Activated CD8-positive, alpha-beta memory T cell treated with anti-CD3 and anti-CD28 coated beads for 24 hours (primary cell): ENCODE results near the gene ZDHHC17.
"Not testable (repeated sequence)": the region's sequence is repeated elsewhere in the genome, so short reads cannot be mapped to it uniquely, and the experiment has no call there.

Experiments used
- DNase-seq: peaks from one replicate; pipeline ENCODE4 v3.0.0-alpha.2; 2020

Gene ZDHHC17

DNA sequence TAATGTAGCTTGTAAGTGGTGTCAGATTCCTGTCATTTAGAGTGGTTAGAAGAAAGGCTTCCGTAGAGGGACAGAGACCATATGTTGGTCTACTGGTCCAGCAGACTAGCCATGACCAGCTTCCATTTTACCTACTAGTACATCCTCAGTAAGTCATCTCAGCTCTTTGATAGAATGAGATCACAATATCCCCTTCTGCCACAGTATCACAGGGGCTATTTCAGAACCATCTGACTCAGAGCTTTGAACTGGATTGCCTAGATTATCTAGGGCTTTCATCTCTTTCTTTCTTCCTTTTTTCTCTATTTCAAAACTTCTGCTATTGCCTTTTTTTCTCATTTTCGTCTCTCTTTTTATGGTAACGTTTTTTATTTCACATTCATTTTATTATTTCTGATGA lies 4.7 kb downstream of the ZDHHC17 start:
- DNase-seq: no peak

DNA sequence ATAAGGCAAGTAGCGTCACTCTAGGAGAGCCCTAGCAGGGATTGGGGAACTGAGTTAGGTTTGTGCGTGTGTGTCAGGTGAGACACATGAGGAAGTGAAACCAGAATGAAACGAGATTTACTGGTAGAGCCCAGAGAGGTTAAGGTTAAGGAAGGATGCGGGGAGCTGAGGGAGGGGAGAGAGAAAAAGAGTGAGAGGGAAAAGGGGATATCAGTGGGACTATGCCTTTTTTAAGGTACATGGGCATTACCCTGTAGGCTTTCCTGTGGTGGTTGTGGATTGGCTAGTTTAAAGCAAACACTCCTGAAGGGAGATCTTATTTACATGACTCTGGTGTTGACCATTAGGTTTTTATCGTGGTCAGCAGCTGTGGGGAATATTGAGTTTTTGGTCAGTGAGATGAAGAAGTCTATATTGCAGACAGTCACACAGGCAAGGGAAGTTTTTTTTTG lies 13.9 kb downstream of the ZDHHC17 start:
- DNase-seq: no peak

DNA sequence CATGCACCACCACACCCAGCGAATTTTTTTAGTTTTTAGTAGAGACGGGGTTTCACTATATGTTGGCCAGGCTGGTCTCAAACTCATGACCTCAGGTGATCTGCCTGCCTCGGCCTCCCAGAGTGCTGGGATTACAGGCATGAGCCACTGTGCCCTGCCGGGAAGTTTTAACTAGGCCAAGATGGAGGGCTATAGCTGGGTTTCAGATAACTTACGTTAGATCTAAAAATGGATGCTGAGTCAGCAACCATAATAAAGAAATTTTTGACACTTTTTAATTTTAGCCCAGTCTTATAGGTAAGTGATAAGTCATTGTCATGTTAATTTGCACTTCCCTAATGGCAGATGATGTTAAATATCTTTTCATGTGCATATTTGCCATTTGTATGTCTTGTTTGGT lies 14.4 kb downstream of the ZDHHC17 start:
- DNase-seq: no peak

DNA sequence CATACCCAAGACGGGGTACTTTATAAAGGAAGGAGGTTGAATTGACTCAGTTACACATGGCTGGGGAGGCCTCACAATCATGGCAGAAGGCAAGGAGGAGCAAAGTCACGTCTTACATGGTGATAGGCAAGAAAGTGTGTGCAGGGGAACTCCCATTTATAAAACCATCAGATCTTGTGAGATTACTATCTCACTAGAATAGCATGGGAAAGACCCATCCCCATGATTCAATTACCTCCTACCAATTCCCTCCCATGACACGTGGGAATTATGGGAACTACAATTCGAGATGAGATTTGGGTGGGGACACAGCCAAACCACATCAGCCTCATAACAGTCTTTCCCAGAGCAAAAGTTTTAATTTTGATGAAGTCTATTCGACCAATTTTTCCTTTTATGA lies 15.4 kb downstream of the ZDHHC17 start:
- DNase-seq: not testable (repeated sequence)

DNA sequence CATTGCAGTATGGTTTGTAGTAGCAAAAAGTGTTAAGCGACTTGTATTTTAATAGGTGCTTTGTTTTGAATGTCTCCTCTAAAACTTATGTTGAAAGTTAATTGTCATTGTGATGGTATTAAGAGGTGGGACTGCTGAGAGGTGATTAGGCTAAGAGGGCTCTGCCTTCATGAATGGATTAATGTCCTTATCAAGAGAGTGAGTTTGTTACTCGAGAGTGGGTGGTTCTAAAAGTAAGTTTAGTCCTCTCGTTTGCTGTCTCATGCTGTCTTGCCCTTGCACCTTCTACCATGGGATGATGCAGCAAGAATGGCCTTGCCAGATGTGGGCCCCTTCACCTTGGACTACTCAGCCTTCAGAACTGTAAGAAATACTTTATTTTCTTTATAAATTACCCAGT lies 17.4 kb downstream of the ZDHHC17 start:
- no peak for DNase-seq

DNA sequence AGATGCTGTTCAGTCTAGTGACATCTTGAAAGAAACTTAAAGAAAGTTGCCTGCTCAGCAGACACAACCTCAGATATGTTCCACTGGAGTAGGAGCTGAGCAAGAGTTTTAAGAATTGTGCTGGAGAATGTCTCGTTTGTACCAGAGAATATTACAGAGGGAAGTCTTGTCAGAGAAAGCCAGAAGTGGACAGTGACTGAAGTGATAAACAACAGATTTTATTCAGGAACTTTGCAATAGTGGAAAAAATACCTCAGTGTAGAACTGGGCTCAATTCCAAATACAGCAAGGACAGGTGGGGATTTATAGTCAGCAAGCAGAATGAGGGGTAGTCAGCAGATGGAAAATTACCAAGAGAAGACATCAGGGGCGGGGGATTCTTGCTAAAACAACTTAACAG lies 18.6 kb downstream of the ZDHHC17 start:
- DNase-seq: no peak

DNA sequence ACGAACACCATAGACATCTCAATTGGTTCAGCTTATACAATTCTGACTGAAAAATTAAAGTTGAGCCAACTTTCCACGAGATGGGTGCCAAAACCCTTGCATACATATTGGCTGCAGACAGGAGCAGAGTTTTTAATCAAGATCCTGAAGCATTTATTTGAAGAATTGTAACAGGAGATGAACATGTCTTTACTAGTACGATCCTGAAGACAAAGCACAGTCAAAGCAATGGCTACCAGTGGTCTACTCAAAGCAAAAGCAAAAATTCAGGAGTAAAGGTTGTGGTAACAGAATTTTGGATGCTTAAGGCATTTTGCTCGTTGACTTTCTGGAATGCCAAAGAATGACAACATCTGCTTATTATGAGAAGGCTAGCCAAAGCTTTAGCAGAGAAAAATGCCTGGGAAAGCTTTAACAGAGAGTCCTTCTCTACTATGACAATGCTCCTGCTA lies 20.7 kb downstream of the ZDHHC17 start:
- no peak for DNase-seq

DNA sequence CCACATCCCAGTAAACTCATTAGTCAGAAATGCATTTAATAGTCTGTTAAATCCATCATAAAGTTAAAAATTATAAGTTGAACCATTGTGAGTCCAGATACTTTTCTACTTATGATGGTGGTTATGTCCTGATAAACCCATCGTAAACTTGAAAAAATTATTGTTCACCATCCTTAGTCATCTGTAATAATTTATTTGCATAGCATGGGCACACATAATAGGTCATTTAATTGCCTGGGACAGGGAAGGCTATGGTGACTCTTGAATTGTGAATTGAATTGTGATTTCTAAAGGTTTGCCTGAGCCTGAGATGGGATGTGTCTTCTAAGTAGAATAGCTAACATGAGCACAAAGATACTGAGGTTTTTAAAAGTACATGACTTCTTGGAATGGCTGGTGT lies 21.5 kb downstream of the ZDHHC17 start:
- no peak for DNase-seq

DNA sequence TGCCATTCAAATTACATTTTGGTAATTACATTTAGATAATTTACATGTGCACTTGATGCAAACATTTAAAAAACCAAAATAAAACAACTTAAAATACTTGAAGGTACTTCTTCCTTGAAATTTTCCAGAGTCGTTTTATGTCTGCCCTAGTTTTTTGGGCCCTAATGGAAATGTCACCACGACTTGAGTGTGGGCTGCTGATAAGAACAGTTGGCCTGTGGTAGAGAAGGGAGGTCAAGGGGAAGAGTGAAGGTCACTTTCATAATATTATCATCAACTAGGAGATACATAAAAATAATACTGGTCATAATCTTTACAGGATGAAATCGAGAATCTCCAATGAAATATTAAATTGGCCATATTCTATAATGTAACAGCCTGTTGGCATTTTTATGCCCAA lies 23.1 kb downstream of the ZDHHC17 start:
- no peak for DNase-seq

DNA sequence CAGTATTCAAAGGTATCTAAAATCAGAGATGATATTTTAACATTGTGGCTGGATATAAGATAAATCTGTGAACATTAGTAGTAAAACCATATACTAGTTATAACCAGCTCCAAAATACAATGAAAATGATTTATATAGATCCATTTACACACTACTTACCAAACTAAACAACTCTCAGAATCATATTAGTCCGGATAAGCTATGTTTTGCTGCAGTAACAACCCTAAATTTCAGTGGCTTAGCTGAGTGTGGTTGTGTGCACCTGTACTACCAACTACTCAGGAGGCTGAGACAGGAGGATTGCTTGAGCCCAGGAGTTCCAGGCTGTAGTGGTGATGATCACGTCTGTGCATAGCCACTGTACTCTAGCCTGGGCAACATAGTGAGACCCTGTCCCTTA lies 23.8 kb downstream of the ZDHHC17 start:
- DNase-seq: no peak

DNA sequence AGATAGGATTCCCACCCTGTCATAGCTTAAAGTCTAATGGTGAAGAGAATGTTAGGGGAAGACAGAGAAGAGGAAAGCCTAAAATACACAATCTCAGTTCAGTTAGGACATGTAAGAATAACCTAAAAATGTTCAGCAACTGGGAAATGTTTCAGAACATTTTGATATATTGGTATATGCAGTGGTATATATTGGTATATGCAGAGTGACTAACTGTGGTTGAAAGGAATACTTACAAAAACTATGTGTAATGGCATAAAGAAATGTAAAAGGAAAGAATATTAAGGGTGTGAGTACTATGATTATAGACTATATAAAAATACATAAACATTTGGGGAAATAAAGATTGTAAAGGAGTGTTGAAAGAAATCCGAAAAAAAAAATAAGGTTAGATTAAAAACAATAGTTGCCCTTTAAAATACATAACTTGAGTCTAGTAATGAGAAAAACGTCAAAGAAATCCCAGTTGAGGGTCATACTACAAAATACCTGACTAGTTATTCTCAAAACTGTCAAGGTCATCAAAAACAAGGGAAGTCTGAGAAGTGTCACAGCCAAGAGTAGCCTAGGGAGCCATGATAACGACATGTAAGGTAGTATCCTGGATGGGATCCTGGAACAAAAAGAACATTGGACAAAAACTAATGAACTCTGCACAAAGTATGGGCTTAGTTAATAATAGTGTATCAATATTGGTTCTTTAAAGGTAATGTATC lies 25.6 kb downstream of the ZDHHC17 start:
- no peak for DNase-seq

DNA sequence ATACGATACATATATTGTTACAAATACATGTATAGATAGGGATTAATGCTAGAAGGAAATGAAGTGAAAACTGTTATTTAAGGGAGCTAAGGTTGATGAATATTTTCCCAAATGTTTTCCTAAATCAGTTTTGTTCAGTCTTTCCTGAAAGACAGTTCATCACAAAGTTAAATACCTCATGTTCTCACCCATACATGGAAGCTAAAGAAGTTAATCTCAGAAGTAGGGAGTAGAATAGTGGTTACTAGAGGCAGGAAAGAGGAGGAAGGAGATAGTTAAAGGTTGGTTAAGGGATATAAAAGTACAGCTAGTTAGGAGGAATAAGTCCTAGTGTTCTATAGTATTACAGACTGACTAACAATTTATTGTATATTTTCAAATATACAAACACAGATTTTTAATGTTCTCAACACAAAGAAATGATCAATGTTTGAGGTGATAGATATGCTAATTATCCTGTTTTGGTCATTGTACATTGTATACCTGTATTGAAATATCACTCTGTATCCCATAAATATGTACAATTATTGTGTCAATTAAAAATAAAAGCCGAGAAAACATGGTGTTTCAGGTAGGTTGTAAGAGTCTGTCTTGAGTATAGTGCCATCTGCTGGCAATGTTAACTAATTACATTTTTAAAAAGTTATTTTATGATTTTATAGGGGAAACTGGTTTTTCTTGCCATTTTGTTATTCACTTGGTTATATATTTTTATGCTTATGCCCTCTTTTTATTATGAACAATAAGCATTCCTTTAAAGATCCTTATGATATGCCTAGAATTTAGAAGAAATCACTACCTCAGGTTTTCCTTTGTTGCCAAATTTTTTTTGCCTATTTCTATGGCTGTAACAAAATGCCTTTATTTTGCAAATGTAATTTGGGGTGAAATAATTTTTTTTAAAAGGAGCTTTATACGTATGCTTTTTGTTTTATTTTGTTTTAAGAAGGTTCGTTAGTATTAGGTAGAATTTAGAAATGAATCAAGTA lies 26.9 kb downstream of the ZDHHC17 start:
- DNase-seq: no peak

DNA sequence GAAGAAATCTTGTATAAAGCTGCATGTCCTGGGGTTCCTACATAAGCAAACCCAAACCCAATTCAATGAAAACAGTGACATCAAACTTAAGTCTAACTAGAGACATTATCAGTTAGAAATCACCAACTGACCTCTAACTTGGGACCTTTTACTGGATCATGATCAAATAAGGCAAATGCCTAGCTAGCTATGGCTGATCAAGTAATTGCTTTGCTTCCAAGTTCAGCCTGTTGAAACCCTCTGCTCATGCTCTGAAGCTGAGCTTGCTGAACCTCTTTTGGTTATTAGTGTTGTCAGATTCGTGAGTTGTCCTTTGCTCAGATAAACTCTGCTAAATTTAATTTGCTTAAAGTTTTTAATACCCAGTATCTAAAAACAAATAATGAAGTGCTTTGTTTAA lies 28.9 kb downstream of the ZDHHC17 start:
- no peak for DNase-seq

DNA sequence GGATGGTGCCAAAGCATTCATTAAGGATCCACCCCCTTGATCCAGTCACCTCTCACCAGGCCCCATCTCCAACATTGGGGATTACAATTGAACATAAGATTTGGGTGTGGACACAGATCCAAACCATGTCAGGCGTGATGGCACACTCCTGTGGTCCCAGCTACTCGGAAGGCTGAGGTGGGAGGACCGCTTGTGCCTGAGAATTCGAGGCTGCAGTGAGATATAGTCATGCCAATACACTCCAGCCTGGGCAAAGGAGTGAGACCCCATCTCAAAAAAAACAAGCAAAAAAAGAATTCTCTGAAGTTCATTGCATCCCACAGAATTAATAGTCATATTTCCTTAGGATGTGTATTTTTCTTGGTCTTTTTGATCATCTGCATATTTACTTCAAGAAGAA lies 34.9 kb downstream of the ZDHHC17 start:
- no peak for DNase-seq

DNA sequence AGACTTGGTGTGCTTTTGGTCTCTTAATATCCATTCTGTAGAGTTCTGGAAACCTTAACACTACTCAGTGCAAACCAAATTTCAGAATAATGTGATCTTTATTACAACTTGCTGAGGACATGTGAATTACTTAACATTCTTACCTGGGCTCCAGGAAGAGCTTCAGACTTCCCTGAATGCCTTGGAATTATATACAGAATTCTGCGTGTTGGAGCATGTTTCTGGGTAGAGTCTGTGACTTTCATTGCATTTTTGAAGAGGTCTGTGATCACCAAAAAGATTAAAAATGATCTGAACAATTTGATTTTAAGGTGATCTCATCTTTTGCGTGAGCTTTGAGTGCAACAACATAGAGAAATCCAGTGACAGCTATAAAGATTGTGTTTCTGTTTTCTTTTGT lies 35.4 kb downstream of the ZDHHC17 start:
- DNase-seq: no peak

DNA sequence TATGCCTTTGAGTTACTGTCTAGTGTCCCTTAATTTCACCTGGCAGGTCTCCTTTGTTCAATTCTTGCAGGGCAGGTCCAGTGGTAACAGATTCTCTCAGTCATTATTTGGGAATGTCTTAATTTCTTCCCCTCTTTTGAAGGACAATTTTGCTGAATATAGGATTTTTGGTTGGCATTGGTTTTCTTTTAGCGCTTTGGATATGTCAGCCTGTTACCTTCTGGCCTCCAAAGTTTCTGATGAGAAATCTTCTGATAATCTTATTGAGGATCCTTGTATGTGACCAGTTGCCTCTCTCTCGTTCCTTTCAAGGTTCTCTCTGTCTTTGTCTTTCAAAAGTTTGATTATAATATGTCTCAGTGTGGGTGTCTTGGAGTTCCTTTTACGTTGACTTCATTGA lies 38.1 kb downstream of the ZDHHC17 start:
- no peak for DNase-seq

DNA sequence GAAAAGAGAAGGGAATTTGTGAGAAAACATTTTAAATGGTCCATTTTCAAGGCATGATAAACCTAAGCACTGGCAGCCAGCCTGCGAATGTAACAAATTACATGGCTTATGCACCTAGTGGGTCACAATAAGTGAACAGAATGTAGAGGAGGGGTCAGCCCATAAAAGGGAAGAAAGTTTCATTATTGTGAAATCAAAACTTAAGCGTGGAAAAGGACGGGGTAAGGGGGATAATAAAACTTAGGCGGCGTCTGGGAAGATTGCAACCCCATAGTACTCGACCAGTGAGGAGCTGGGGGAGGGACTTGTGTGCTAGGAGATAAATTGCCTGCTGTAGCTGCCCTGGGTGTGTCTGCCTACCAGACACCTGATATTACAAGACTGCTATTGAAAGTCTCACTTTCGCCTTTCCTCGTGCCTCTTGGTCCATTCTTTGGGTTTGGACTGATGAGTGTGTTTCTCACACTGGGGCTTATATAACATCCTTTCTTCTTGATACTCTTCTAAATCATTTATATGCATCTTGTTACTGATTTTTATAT lies 40.6 kb downstream of the ZDHHC17 start:
- DNase-seq: no peak

DNA sequence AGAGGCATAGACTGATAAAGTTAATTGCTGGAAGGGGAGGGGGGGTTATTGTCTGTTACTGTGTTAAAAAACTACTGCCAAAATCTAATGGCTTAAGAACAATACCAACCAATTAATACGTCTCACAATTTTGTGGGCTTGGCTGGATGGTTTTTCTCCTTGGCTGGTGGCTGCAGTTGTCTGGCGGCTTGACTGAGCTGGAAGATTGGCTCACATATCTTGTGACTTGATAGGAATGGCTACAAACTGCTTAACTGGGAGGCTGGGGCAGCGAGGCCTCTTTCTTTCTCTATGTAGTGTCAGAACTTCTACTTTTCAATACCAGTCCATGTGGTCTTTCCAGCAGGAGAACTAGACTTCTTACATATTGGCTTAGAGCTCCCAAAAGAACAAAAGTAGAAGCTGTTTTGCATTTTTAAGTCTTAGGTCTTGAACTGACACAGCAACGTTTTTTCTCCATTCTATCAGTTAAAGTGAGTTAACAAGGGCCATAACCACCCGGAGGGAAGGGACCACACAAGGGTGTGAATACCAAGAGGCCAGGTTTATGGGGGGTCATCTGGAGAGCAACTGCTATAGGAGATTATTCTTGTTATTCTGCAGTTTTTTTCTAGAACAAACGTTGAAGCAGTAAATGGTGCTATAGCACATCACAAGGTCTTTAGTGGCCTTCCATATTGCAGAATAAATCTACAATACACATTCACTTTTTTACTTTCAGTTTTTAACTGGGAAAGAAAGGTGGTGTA lies 46.9 kb downstream of the ZDHHC17 start:
- DNase-seq: no peak

DNA sequence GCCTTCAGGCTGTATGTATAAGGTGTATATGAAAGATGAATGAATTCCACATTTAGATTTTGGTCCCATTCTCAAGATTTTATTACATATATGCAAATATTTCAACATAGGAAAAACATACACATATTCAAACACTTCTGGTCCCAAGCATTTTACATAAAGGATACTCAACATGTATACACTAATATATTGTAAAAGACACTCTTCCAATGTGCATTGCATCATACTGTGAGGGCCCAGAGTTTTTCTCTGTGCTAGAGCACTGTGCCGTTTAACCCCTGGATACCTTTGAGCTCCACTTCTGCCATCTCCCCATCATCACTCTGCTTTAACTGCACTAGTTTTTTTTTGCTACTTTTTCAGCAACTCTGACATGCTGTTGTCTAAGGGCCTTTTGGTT lies 48.1 kb downstream of the ZDHHC17 start:
- no peak for DNase-seq

DNA sequence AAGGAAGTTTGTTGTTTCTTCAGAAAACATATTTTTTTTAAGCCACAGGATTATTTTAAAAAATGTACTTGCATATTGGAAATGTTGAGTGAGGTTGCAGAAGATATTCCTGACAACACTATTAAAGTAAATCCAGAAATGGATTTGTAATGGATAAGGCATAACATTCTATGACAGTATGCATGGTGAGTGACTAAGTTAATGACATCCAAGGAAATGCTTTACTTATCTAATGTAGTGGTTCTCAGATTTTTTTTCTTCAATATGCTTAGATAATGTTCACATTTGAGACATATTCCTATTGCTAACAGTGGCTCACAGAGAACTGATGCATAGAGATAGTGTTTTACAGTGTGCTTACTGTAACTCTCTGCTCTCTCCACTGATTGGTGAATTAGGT lies 49.4 kb downstream of the ZDHHC17 start:
- DNase-seq: no peak

DNA sequence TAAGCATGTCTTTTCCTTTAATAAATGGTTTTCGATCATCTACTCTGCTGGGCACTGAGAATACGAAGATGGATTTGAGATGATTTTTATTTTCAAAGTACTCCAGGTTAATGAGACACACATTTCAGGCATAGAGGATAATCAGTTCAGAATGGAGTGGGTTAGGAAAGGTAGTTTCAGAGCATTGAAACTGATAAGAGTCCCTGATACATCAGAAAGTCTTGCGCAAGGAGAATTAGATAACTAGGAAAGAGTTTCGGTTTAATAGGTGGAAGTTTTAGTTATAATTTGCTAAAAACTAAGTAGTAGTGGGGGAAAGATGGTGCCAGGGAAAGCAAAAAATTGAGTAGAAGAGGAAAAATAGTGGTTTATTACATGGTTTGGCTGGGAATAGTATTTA lies 50.1 kb downstream of the ZDHHC17 start:
- no peak for DNase-seq

DNA sequence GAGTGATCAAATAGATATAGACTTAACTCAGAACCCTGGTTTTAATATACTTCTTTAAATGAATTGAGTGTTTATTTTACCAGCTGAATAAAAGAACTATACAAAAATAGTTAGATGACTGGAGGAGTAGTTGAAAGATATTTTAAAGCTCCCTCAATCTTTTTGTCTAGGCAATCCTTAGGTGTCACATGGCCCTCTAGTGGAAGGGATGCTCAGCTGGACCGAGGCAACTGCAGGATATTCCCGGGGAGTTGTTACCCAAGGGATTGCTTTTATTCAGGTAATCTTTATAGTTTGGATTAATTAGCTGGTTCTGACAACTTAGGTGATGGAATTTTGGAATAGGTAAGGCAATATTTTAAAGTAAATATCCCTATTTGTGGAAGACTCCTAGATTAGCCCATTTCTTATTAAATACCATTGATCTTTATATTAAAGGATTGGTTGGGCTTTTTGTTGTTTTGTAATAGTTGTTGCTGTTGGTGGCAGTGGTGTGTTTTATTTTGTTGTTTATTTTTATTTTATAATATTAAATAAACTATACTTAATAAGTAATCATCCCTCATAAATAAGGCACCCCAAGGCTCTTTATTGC lies 57.1 kb downstream of the ZDHHC17 start:
- no peak for DNase-seq

DNA sequence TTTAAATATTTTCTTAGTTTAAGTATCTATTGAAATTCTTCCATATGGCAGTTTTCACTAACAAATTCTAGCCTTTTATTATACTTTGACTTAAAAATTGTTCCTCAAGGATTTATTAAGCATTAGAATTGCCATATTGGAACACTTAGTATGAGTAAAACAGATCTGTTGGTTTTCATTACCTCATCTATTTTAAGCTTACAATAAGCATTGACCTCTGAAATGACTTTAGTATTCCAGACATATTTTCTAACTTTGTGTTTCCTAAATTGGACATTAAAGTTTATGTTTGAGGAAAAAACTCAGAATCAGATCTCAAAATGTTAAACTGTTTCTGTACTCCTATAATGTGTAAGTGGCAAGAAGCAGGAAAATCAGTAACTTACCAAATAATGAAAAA lies 66.5 kb downstream of the ZDHHC17 start:
- DNase-seq: no peak
